ENCODE measurements around the gene ACSL3.

- no peak for TF ChIP-seq CTCF (IDR thresholded peaks at IDR 0.05; ENCODE audit: poor library complexity, severe bottlenecking)
- no peak for TF ChIP-seq EZH2 (IDR thresholded peaks at IDR 0.05; ENCODE audit: borderline replicate concordance, insufficient read depth, low read length, poor library complexity, severe bottlenecking)
- no peak for TF ChIP-seq POLR2AphosphoS5 (IDR thresholded peaks at IDR 0.05)
- no peak for TF ChIP-seq RAD21 (conservative IDR thresholded peaks at IDR 0.05)
These were observed 18.2 kb downstream of the ACSL3 start for GRCh38 chr2:222878877-222879603.

Data from neural cell (in vitro differentiated cells).